H9 (cell line): ENCODE results near the gene LRRC45. TPM values are rescaled to one million over a fixed set of nuclear protein-coding genes. Genes with fewer than 3 reads are reported as not detected.
A peak's percentile ranks its signal among the peaks of the same experiment; 100 is the strongest.

Experiments
- DNase-seq: peaks from one replicate; pipeline ENCODE4 v3.0.0-alpha.2; 2017
- H2AFZ ChIP-seq: one replicate; pipeline ENCODE4 v1.6.1; 2013; ENCODE audit warnings: mild to moderate bottlenecking, low read length, control low read depth, moderate library complexity
- H2AK5ac ChIP-seq: 2 replicates; pipeline ENCODE4 v1.6.1; 2013; ENCODE audit warnings: low read length, control low read depth, mixed read lengths; ENCODE audit not compliant: insufficient read length
- H2BK120ac ChIP-seq: one replicate; pipeline ENCODE4 v1.6.1; 2013; ENCODE audit warnings: low read depth, mild to moderate bottlenecking, low read length, control low read depth, inconsistent platforms; ENCODE audit not compliant: poor library complexity, severe bottlenecking
- H2BK12ac ChIP-seq: 2 replicates; pipeline ENCODE4 v1.6.1; 2013; ENCODE audit warnings: low read length, control low read depth, mixed read lengths, low read depth; ENCODE audit not compliant: insufficient read length
- H2BK15ac ChIP-seq: 2 replicates; pipeline ENCODE4 v1.6.1; 2013; ENCODE audit warnings: low read depth, low read length, control low read depth
- H2BK20ac ChIP-seq: one replicate; pipeline ENCODE4 v1.6.1; 2013; ENCODE audit warnings: low read depth, mild to moderate bottlenecking, low read length, control low read depth, inconsistent platforms; ENCODE audit not compliant: poor library complexity, severe bottlenecking
- H2BK5ac ChIP-seq: 2 replicates; pipeline ENCODE4 v1.6.1; 2013; ENCODE audit warnings: low read length, control low read depth, mixed read lengths; ENCODE audit not compliant: insufficient read length
- H3K14ac ChIP-seq: 2 replicates; pipeline ENCODE4 v1.6.1; 2013; ENCODE audit warnings: low read length, control low read depth; ENCODE audit not compliant: insufficient read depth
- H3K18ac ChIP-seq: 2 replicates; pipeline ENCODE4 v1.6.1; 2013; ENCODE audit warnings: low read depth, mild to moderate bottlenecking, mixed read lengths, low read length, control low read depth; ENCODE audit not compliant: insufficient read length
- H3K23ac ChIP-seq: 2 replicates; pipeline ENCODE4 v1.6.1; 2013; ENCODE audit warnings: low read length, control low read depth, mixed read lengths, low read depth; ENCODE audit not compliant: insufficient read length
- H3K23me2 ChIP-seq: 2 replicates; pipeline ENCODE4 v1.6.1; 2013; ENCODE audit warnings: low read depth, mild to moderate bottlenecking, mixed read lengths, low read length, control low read depth; ENCODE audit not compliant: insufficient read length, poor library complexity, severe bottlenecking
- H3K27ac ChIP-seq: 2 replicates; pipeline ENCODE4 v1.5.1; 2013; ENCODE audit warnings: low read length, control low read depth, mixed read lengths, low read depth; ENCODE audit not compliant: insufficient read length
- H3K27me3 ChIP-seq: 2 replicates; pipeline ENCODE4 v1.6.1; 2013; ENCODE audit warnings: low read length, control low read depth, inconsistent platforms; ENCODE audit not compliant: insufficient read depth
- H3K4ac ChIP-seq: 2 replicates; pipeline ENCODE4 v1.6.1; 2013; ENCODE audit warnings: low read depth, mild to moderate bottlenecking, control low read depth, inconsistent platforms, low read length, moderate library complexity
- H3K4me1 ChIP-seq: 2 replicates; pipeline ENCODE4 v1.6.1; 2013; ENCODE audit warnings: low read length, control low read depth, inconsistent platforms; ENCODE audit not compliant: insufficient read depth
- H3K4me2 ChIP-seq: 2 replicates; pipeline ENCODE4 v1.6.1; 2013; ENCODE audit warnings: low read length, control low read depth, mixed read lengths; ENCODE audit not compliant: insufficient read length, insufficient read depth
- H3K56ac ChIP-seq: 2 replicates; pipeline ENCODE4 v1.6.1; 2013; ENCODE audit warnings: low read depth, mild to moderate bottlenecking, mixed read lengths, low read length, control low read depth; ENCODE audit not compliant: insufficient read length
- H3K79me1 ChIP-seq: 2 replicates; pipeline ENCODE4 v1.6.1; 2013; ENCODE audit warnings: low read depth, mild to moderate bottlenecking, moderate library complexity, low read length, control low read depth, inconsistent platforms; ENCODE audit not compliant: insufficient read depth, poor library complexity, severe bottlenecking
- H3K79me2 ChIP-seq: 2 replicates; pipeline ENCODE4 v1.6.1; 2013; ENCODE audit warnings: low read length, control low read depth, inconsistent platforms; ENCODE audit not compliant: insufficient read depth
- H3K9ac ChIP-seq: 2 replicates; pipeline ENCODE4 v1.6.1; 2013; ENCODE audit warnings: low read length, control low read depth, mixed read lengths; ENCODE audit not compliant: insufficient read length; ENCODE audit errors: extremely low read depth
- H3K9me3 ChIP-seq: one replicate; pipeline ENCODE4 v1.6.1; 2013; ENCODE audit warnings: low read depth, low read length, inconsistent platforms; ENCODE audit not compliant: control insufficient read depth
- H3T11ph ChIP-seq: one replicate; pipeline ENCODE4 v1.6.1; 2013; ENCODE audit warnings: mild to moderate bottlenecking, low read length, control low read depth, inconsistent platforms
- H4K20me1 ChIP-seq: one replicate; pipeline ENCODE4 v1.6.1; 2013; ENCODE audit not compliant: control insufficient read depth, insufficient read length, insufficient read depth
- H4K5ac ChIP-seq: 2 replicates; pipeline ENCODE4 v1.6.1; 2013; ENCODE audit warnings: low read depth, mild to moderate bottlenecking, mixed read lengths, low read length, control low read depth; ENCODE audit not compliant: insufficient read length
- H4K8ac ChIP-seq: replicated peaks from 2 replicates; pipeline ENCODE4 v1.6.1; 2013; ENCODE audit warnings: low read length, control low read depth, mixed read lengths, low read depth; ENCODE audit not compliant: insufficient read length
- H4K91ac ChIP-seq: 2 replicates; pipeline ENCODE4 v1.6.1; 2013; ENCODE audit warnings: low read depth, mild to moderate bottlenecking, moderate library complexity, mixed read lengths, low read length, control low read depth; ENCODE audit not compliant: insufficient read length
- H3K27ac Mint-ChIP-seq, 3 experiments: 2 replicates in 2 of 3; 3 replicates in 1 of 3; pipeline ENCODE4 v1.8.0; 2020 to 2021; ENCODE audit warnings: mixed read lengths in 3 of 3, mild to moderate bottlenecking in 1 of 3, moderate library complexity in 1 of 3
- H3K27me3 Mint-ChIP-seq: 2 replicates; pipeline ENCODE4 v1.8.0; 2021; ENCODE audit warnings: low read depth, mild to moderate bottlenecking, moderate library complexity, mixed read lengths
- H3K36me3 Mint-ChIP-seq, 3 experiments: 2 replicates in 2 of 3; 3 replicates in 1 of 3; pipeline ENCODE4 v1.8.0; 2020 to 2021; ENCODE audit warnings: low read depth in 3 of 3, mixed read lengths in 3 of 3; ENCODE audit not compliant: insufficient read depth in 1 of 3
- H3K4me1 Mint-ChIP-seq, 2 experiments: 2 replicates each; pipeline ENCODE4 v1.8.0; 2020; ENCODE audit warnings: mixed read lengths in 2 of 2
- H3K4me3 Mint-ChIP-seq, 2 experiments: 2 replicates in 1 of 2; 3 replicates in 1 of 2; pipeline ENCODE4 v1.8.0; 2020 to 2021; ENCODE audit warnings: mild to moderate bottlenecking in 2 of 2, mixed read lengths in 2 of 2, moderate library complexity in 1 of 2
- H3K9me3 Mint-ChIP-seq, 2 experiments: 2 replicates in 1 of 2; 3 replicates in 1 of 2; pipeline ENCODE4 v1.8.0; 2020; ENCODE audit warnings: mild to moderate bottlenecking in 2 of 2, mixed read lengths in 2 of 2, moderate library complexity in 1 of 2
- CTCF ChIP-seq: fragments of 200-600 bp; sonication (generic); conservative IDR thresholded peaks from 3 replicates; pipeline ENCODE4 v1.8.0; 2021; ENCODE audit warnings: antibody characterized with exemption, mild to moderate bottlenecking
- WGBS: extraction: QIAGEN DNeasy Blood & Tissue Kit; methylation state at CpG from one replicate; pipeline ENCODE4 v1.1.7; 2013; ENCODE audit warnings: missing lambda C conversion rate, low lambda C conversion rate, mixed read lengths; ENCODE audit not compliant: insufficient read length; ENCODE audit errors: extremely low coverage; 5-methylcytosine and 5-hydroxymethylcytosine counted together
- total RNA-seq: library from RNA; stranded (reverse); gene quantifications from 2 replicates; pipeline ENCODE4 v1.2.1, GENCODE V29; 2021

Gene LRRC45
- total RNA-seq, 1 experiment from 2014 or later, result 28.7 TPM

- no CpG with 5 or more reads among the region's 37 CpGs for WGBS
- Histone ChIP-seq H3K79me2 (no peaks in the 10 kb centered on the region), H3K4me2 (no peak overlapping the region), H3K23ac (no peak overlapping the region), H3K14ac (no peak overlapping the region; the same call in 1 of the 2 replicates), H2BK5ac (no peak overlapping the region), H3K18ac (no peak overlapping the region), H4K20me1 (no peaks in the 10 kb centered on the region), H3K4me1 (no peaks in the 10 kb centered on the region; the same call in 1 of the 2 replicates), H3K9ac (no peak overlapping the region), H4K5ac (no peak overlapping the region), H2BK15ac (no peak overlapping the region), H3K56ac (no peak overlapping the region), H2BK120ac (no peak overlapping the region), H2AK5ac (no peak overlapping the region), H3K27ac (no peak overlapping the region), H2AFZ (no peak overlapping the region), H3K9me3 (no peaks in the 10 kb centered on the region), H3K4ac (no peak overlapping the region), H2BK12ac (no peak overlapping the region), H4K8ac (no peak overlapping the region), H3K23me2 (no peaks in the 10 kb centered on the region), H3K27me3 (no peaks in the 10 kb centered on the region), H3T11ph (no peak overlapping the region), H4K91ac (no peak overlapping the region), H3K79me1 (no peaks in the 10 kb centered on the region), H2BK20ac (no peak overlapping the region)
- no peak for DNase-seq
- no peak for TF ChIP-seq CTCF
- peaks cover 0 to 18% (median 17%) of the 10 kb centered on the region in 3 experiments; a peak in 6 of 7 replicates for H3K36me3 Mint-ChIP-seq
- H3K4me1 Mint-ChIP-seq, result peaks cover 21 to 37% of the 10 kb centered on the region in 2 experiments
- H3K9me3 Mint-ChIP-seq, result no peaks in the 10 kb centered on the region
- peak overlapping the region; percentile 13 to 25 (median 17); a peak in 2 of 7 replicates for H3K27ac Mint-ChIP-seq
- no peaks in the 10 kb centered on the region for H3K27me3 Mint-ChIP-seq
- H3K4me3 Mint-ChIP-seq, result no peak overlapping the region
Observed at GRCh38 chr17:81993729-81994592, 29.1 kb upstream of the LRRC45 start.
